ENCODE measurements around the gene GALNT4.

The GALNT4 gene

GRCh38 chr12:89476232-89476631 is 48.4 kb downstream of the GALNT4 start:
- TF ChIP-seq CTCF (IDR thresholded peaks at IDR 0.05; ENCODE audit: low read depth, low read length), result no peak
- no peak overlapping the region for H3K4me3 ChIP-seq (replicated peaks in 1 of 2; ENCODE audit: low read depth in 2 of 2, low read length in 2 of 2)
- DNase-seq (ENCODE audit: low read depth in 2 of 2), result no peak

- TF ChIP-seq CTCF (IDR thresholded peaks at IDR 0.05; ENCODE audit: low read depth, low read length), result no peak
- DNase-seq (ENCODE audit: low read depth in 2 of 2), result no peak
Observed at GRCh38 chr12:89475203-89475990, 49.2 kb downstream of the GALNT4 start.

GRCh38 chr12:89474615-89475014 is 50.0 kb downstream of the GALNT4 start:
- no peak for TF ChIP-seq CTCF (IDR thresholded peaks at IDR 0.05; ENCODE audit: low read depth, low read length)
- no peak for DNase-seq (ENCODE audit: low read depth in 2 of 2)
- H3K4me3 ChIP-seq (replicated peaks in 1 of 2; ENCODE audit: low read depth in 2 of 2, low read length in 2 of 2), result no peak overlapping the region

More at GRCh38 chr12:89475203-89475990, 49.2 kb downstream of the GALNT4 start:
- no peak overlapping the region for H3K4me3 ChIP-seq (replicated peaks in 1 of 2; ENCODE audit: low read depth in 2 of 2, low read length in 2 of 2)
